ENCODE measurements around the gene MLF2. TPM values are rescaled to one million over a fixed set of nuclear protein-coding genes. Genes with fewer than 3 reads are reported as not detected.

MLF2 gene
- polyA plus RNA-seq, 1 experiment, result 345 TPM

- H3K4me3 ChIP-seq (ENCODE audit: low read depth, low read length), result peak overlapping the region; percentile 59
- no peak for TF ChIP-seq CTCF (IDR thresholded peaks at IDR 0.05; ENCODE audit: insufficient read depth, low read depth, low read length)
- no peak for DNase-seq (ENCODE audit: low read depth)
- no peaks in the 10 kb centered on the region for H3K27me3 ChIP-seq (ENCODE audit: control insufficient read depth, insufficient read depth, low read length)
- peaks cover 13% of the 10 kb centered on the region for H3K36me3 ChIP-seq (ENCODE audit: control insufficient read depth, insufficient read depth, low read length)
- CTCF ChIA-PET, result interaction anchor here (5.1 to 5.6 kb wide), 2 partner anchors 10 to 15 kb away, joined by 43 to 103 read pairs; partner anchors contain the start of gene MLF2
- POLR2A ChIA-PET, result interaction anchor here (0.7 kb wide), 1 partner anchor 157 kb away, joined by 4 read pairs; no protein-coding TSS in a partner anchor
Measured at GRCh38 chr12:6768990-6769389, 16.0 kb upstream of the MLF2 start.

- Histone ChIP-seq H3K36me3 (ENCODE audit: control insufficient read depth, insufficient read depth, low read length) (peaks cover 13% of the 10 kb centered on the region), H3K4me3 (ENCODE audit: low read depth, low read length) (peak overlapping the region; percentile 59), H3K27me3 (ENCODE audit: control insufficient read depth, insufficient read depth, low read length) (no peaks in the 10 kb centered on the region)
- ChIA-PET CTCF (interaction anchor here (5.1 to 5.6 kb wide), 2 partner anchors 10 to 15 kb away, joined by 43 to 103 read pairs; partner anchors contain the start of gene MLF2), POLR2A (no interaction called here)
- DNase-seq (ENCODE audit: low read depth), result no peak
- TF ChIP-seq CTCF (IDR thresholded peaks at IDR 0.05; ENCODE audit: insufficient read depth, low read depth, low read length), result no peak
Measured at GRCh38 chr12:6768437-6768914, 15.5 kb upstream of the MLF2 start.

DNA sequence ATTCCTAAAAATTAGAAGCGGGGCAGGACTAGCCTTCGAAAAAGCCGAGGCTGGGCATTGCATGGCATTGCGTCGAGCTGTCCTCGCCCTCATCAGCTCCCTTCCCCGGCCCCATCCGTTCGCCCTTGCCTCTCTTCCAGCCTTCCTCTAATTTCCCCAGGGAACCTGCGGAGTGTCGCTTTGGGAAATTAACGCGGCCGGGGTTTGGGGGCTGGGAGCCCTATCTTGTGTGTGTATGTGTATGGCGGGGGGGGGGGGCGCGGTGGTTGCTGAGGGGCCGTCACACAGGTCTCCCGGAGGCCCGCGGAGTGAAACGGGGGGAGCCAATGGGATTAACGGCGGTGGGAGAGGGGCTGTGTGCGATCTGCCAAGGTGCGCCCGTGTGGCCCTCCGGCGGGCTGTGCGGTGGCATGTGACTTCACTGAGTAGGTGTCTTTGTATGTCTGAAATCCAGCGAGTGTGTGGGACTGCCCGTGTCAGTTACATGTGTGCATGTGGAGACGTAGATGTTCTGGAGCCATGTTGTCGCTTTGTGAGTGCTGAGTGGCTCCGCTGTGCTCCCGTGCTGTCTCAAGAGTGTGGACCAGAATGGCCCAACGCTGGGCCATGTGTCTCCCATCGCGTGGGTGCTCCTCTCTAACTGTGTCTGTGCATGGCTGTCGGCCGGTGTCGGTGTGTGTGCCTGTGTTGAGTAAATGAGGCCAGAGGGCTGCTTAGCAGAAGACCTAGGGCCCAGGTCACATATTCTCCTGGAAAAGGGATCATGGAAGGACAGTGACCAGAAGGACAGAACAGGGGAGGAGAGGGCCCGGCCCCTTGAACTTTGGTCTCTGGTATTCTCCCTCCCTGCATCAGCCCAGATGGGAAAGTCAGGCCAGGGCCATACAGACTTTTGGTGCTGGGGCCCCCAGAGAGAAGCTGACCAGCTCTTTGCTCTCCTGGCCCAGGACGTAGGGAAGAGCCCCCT, 14.7 kb upstream of the MLF2 start:
- no peak for DNase-seq (ENCODE audit: low read depth)
- Histone ChIP-seq H3K27me3 (ENCODE audit: control insufficient read depth, insufficient read depth, low read length) (no peaks in the 10 kb centered on the region), H3K36me3 (ENCODE audit: control insufficient read depth, insufficient read depth, low read length) (peaks cover 13% of the 10 kb centered on the region), H3K4me3 (ENCODE audit: low read depth, low read length) (peak overlapping the region; percentile 59)
- ChIA-PET POLR2A (interaction anchor here (1.7 to 1.9 kb wide), 2 partner anchors 14 to 78 kb away, joined by 14 to 18 read pairs; partner anchors contain the start of genes MLF2 and ZNF384), CTCF (interaction anchor here (0.6 to 5.6 kb wide), 18 partner anchors 7 to 255 kb away, joined by 3 to 103 read pairs (median 6); partner anchors contain the start of genes MLF2 and ZNF384)
- TF ChIP-seq CTCF (IDR thresholded peaks at IDR 0.05; ENCODE audit: insufficient read depth, low read depth, low read length), result no peak

GRCh38 chr12:6766651-6767349, 13.9 kb upstream of the MLF2 start:
- Histone ChIP-seq H3K27me3 (ENCODE audit: control insufficient read depth, insufficient read depth, low read length) (no peaks in the 10 kb centered on the region), H3K4me3 (ENCODE audit: low read depth, low read length) (peak overlapping the region; percentile 59), H3K36me3 (ENCODE audit: control insufficient read depth, insufficient read depth, low read length) (peaks cover 13% of the 10 kb centered on the region)
- ChIA-PET CTCF (interaction anchor here (0.6 to 5.6 kb wide), 23 partner anchors 8 to 256 kb away, joined by 3 to 103 read pairs (median 5); partner anchors contain the start of genes CDCA3, MLF2, USP5 and ZNF384), POLR2A (interaction anchor here (0.9 to 1.9 kb wide), 3 partner anchors 12 to 77 kb away, joined by 4 to 18 read pairs (median 14); partner anchors contain the start of genes MLF2 and ZNF384)
- no peak for DNase-seq (ENCODE audit: low read depth)
- peak; percentile 38; the same call in 1 of the 2 replicates for TF ChIP-seq CTCF (IDR thresholded peaks at IDR 0.05; ENCODE audit: insufficient read depth, low read depth, low read length)

Data from BJ (cell line).